ENCODE measurements around the gene HACD2.
"Not testable (repeated sequence)": the region's sequence is repeated elsewhere in the genome, so short reads cannot be mapped to it uniquely, and the experiment has no call there.

The HACD2 gene

GRCh38 chr3:123611674-123612073, 26.8 kb upstream of the HACD2 start:
- in situ Hi-C loops (cut with MboI; ENCODE audit: low sequenced_read_pairs): not testable (repeated sequence)

DNA sequence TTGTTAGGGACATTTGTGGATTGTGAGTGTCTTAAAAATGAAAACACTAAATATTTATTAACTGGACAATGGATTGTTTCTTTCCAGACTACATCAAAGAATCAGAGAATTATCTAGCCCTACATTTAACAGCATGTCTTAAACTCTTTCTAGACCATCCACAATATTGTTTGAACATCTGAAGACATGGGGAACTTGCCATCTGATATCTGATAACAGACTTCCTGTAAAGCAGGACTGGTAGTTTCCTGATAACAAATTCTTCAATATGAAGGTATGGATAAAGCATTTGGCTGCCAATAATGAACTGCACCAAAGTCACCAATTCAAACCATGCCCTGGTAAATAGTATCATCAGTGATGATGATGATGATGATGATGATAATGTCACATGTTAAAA, 26.2 kb upstream of the HACD2 start:
- in situ Hi-C loops (cut with MboI; ENCODE audit: low sequenced_read_pairs): no loop called here

GRCh38 chr3:123610331-123610730, 25.5 kb upstream of the HACD2 start:
- in situ Hi-C loops (cut with MboI; ENCODE audit: low sequenced_read_pairs): no loop called here

GRCh38 chr3:123609063-123609462, 24.2 kb upstream of the HACD2 start:
- in situ Hi-C loops (cut with MboI; ENCODE audit: low sequenced_read_pairs): no loop called here

- in situ Hi-C loops (cut with MboI; ENCODE audit: low sequenced_read_pairs): no loop called here
Observed at GRCh38 chr3:123608263-123608937, 23.5 kb upstream of the HACD2 start.

GRCh38 chr3:123606527-123606926, 21.7 kb upstream of the HACD2 start:
- in situ Hi-C loops (cut with MboI; ENCODE audit: low sequenced_read_pairs): no loop called here

GRCh38 chr3:123605789-123606234, 21.0 kb upstream of the HACD2 start:
- in situ Hi-C loops (cut with MboI; ENCODE audit: low sequenced_read_pairs): no loop called here

- in situ Hi-C loops (cut with MboI; ENCODE audit: low sequenced_read_pairs): not testable (repeated sequence)
Observed at GRCh38 chr3:123603153-123603552, 18.3 kb upstream of the HACD2 start.

DNA sequence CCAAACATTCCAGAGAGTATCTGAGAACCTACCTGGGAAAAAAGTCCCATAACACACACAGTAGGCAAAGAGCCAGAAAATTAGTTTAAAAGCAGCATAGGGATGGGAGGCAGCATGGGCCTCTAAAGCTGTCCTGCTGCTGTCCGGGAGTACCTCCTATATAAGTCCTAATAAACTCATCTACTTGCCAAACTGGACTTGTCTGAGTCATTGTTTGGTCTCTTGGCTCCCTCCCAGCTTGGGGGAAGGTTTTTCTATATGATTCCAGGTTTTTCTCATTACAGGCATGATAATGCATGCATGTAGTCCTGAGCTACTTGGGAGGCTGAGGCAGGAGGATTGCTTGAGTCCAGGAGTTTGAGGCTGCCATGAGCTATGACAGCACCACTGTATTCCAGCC, 17.5 kb upstream of the HACD2 start:
- in situ Hi-C loops (cut with MboI; ENCODE audit: low sequenced_read_pairs): no loop called here

GRCh38 chr3:123600863-123601262, 16.0 kb upstream of the HACD2 start:
- in situ Hi-C loops (cut with MboI; ENCODE audit: low sequenced_read_pairs): not testable (repeated sequence)

DNA sequence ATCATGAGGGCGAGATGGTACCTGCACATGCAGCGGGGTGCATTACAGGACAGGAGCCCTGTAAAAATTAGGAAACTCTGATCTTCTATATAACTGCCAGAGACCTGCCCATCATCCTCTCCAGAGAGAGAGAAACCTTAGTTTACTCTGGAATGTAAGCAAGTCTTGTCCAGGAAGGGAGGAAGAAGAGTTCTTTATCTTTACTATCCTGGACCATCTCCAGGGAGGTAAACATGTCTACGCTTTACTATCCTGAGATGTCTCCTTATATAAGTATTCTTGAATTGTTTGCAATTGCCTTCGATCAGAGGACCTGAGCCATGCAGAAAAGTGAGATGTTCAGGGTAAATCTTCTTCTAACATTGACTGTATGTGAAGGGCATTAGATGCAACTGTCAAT, 12.7 kb upstream of the HACD2 start:
- in situ Hi-C loops (cut with MboI; ENCODE audit: low sequenced_read_pairs): no loop called here

DNA sequence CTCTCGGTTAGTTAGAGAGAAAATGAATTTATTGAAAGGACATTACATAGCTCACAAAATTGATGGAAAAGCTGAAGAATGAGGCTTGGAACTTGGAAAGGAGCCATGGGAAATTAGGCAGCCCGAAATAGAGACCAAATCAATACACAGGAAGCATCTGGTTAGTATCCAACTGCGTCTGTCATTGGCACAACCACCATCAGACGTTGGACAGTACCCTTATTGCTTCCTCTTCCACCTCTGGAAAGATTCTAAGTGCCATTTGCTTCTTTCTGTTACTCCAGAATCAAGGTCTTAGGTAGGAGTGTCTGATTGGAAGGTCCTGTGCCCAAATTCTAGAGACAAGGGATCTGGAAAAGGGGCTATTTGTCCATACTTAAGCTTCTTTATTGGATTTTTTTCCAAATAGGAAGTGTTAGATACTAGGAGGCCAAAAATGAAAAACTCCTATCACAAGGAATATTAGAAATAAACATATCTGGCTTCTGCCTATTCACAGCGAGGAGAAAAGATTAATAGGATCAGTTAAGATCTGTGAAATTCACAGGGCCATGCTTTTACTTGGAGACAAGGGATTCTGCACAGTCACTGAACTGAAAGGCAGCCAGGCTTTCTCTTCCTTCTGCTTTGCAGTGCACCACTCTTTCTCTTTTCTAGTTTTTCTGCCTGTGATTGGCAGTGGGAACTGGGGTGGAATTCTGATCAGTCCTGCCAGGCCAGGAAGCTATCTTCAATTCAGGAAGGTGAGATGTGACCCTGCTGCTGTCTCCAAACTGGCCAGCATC, 10.7 kb upstream of the HACD2 start:
- in situ Hi-C loops (cut with MboI; ENCODE audit: low sequenced_read_pairs): no loop called here

- in situ Hi-C loops (cut with MboI; ENCODE audit: low sequenced_read_pairs): no loop called here
Observed at GRCh38 chr3:123593381-123593780, 8.5 kb upstream of the HACD2 start.

DNA sequence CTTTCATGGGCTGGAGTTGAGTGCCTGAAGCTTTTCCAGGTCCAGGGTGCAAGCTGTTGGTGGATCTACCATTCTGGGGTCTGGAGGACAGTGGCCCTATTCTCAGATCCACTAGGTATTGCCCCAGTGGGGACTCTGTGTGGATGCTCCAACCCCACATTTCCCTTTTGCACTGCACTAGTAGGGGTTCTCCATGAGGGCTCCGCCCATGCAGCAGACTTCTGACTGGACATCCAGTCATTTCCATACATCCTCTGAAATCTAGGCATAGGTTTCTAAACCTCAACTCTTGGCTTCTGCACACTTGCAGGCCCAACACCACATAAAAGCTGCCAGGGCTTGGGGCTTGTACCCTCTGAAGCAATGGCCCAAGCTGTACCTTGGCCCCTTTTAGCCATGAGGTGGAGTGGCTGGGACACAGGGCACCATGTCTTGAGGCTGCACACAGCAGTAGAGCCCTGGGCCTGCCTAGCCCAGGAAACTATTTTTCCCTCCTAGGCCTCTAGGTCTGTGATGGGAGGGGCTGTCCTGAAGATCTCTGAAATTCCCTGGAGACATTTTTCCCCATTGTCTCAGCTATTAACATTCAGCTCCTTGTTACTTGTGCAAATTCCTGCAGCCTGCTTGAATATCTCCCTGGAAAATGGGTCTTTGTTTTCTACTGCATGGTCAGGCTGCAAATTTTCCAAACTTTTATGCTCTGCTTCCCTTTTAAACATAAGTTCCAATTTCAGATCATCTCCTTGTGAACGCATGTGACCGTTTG, 6.0 kb upstream of the HACD2 start:
- in situ Hi-C loops (cut with MboI; ENCODE audit: low sequenced_read_pairs): no loop called here

DNA sequence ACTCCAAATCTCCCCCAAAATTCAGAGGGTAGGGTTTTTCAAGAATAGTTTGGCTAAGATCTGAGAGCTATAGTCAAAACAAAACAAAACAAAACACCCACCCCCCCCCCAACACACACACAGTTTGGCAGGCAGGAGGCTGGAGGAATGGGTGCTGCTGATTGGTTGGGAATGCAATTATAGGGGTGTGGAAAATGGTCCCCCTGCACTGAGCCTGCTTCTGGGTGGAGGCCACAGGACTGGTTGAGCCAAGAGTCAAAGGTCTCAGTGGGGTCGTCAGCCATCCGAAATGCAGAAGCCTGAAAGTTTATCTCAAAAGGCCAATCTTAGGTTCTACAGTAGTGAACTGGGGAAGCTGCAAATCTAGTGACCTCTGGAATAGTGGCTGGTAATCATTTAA, 2.5 kb upstream of the HACD2 start:
- in situ Hi-C loops (cut with MboI; ENCODE audit: low sequenced_read_pairs): no loop called here

GRCh38 chr3:123586968-123587367, 2.1 kb upstream of the HACD2 start:
- in situ Hi-C loops (cut with MboI; ENCODE audit: low sequenced_read_pairs): no loop called here

GRCh38 chr3:123586131-123586530, 1.3 kb upstream of the HACD2 start:
- in situ Hi-C loops (cut with MboI; ENCODE audit: low sequenced_read_pairs): no loop called here

DNA sequence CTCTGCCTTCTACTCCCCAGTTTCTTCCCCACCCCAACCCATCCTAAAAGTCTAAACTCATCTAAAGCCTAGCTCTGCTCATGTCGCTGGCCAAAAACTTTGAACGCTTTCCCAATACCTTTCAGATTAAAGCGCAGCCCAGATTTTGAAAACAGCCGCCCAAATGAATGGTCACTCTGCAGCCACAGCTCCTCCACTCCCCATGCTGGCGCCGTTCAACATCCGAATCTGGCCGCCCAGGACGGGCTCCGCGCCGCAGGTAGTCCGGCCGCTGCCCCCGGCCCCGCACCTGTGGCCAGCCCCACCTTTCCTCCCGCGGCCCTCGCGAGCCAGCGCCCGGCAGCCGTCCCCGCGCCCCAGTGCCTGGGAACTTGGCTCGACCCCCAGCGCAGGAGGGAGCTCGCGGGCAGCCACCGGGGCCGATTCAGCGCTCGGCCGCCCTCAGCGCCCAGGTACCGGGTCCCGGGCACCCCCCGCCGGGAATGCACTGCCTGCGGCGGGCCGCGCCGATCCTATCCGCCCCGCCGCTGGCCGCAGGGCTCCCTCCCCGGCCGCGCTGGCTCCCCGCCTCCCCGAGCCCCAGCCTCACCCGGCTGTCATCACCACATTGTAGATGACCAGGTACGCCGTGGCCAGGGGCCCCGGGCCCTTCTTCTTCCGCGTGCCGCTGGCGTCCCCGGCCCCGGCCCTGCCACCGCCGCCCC, 417 bp downstream of the HACD2 start:
- in situ Hi-C loops (cut with MboI; ENCODE audit: low sequenced_read_pairs): no loop called here

- in situ Hi-C loops (cut with MboI; ENCODE audit: low sequenced_read_pairs): no loop called here
Observed at GRCh38 chr3:123583561-123583960, 1.3 kb downstream of the HACD2 start.

DNA sequence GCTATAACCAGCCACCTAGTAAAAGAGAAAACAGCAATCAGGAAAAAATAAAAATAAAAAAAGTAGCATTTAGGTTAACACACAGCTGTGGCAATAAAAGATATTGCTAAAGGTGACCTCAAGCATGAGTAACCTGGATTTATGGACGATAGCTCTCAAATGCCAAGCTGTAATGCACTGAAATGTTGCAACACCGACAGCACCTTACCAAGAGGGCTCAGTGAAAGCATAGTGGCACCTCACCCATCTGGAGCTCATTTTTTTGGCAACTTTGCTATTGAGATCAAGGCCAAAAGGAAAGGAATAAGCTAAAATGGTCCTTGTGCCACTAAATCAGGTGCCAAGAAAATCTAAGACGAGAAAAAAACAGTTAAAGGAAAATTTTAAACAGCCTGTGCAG, 2.5 kb downstream of the HACD2 start:
- in situ Hi-C loops (cut with MboI; ENCODE audit: low sequenced_read_pairs): no loop called here

GRCh38 chr3:123576122-123576521, 8.7 kb downstream of the HACD2 start:
- in situ Hi-C loops (cut with MboI; ENCODE audit: low sequenced_read_pairs): no loop called here
